Embryonic facial prominence (tissue), 1 donor: ENCODE data around the gene AMOTL1.
A peak's percentile ranks its signal among the peaks of the same experiment; 100 is the strongest.

Experiments used
- DNase-seq: peaks from one replicate; pipeline ENCODE4 v3.0.0-alpha.2; 2016; ENCODE audit errors: extremely low spot score

Gene AMOTL1, protein sequence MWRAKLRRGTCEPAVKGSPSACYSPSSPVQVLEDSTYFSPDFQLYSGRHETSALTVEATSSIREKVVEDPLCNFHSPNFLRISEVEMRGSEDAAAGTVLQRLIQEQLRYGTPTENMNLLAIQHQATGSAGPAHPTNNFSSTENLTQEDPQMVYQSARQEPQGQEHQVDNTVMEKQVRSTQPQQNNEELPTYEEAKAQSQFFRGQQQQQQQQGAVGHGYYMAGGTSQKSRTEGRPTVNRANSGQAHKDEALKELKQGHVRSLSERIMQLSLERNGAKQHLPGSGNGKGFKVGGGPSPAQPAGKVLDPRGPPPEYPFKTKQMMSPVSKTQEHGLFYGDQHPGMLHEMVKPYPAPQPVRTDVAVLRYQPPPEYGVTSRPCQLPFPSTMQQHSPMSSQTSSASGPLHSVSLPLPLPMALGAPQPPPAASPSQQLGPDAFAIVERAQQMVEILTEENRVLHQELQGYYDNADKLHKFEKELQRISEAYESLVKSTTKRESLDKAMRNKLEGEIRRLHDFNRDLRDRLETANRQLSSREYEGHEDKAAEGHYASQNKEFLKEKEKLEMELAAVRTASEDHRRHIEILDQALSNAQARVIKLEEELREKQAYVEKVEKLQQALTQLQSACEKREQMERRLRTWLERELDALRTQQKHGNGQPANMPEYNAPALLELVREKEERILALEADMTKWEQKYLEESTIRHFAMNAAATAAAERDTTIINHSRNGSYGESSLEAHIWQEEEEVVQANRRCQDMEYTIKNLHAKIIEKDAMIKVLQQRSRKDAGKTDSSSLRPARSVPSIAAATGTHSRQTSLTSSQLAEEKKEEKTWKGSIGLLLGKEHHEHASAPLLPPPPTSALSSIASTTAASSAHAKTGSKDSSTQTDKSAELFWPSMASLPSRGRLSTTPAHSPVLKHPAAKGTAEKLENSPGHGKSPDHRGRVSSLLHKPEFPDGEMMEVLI

DNA sequence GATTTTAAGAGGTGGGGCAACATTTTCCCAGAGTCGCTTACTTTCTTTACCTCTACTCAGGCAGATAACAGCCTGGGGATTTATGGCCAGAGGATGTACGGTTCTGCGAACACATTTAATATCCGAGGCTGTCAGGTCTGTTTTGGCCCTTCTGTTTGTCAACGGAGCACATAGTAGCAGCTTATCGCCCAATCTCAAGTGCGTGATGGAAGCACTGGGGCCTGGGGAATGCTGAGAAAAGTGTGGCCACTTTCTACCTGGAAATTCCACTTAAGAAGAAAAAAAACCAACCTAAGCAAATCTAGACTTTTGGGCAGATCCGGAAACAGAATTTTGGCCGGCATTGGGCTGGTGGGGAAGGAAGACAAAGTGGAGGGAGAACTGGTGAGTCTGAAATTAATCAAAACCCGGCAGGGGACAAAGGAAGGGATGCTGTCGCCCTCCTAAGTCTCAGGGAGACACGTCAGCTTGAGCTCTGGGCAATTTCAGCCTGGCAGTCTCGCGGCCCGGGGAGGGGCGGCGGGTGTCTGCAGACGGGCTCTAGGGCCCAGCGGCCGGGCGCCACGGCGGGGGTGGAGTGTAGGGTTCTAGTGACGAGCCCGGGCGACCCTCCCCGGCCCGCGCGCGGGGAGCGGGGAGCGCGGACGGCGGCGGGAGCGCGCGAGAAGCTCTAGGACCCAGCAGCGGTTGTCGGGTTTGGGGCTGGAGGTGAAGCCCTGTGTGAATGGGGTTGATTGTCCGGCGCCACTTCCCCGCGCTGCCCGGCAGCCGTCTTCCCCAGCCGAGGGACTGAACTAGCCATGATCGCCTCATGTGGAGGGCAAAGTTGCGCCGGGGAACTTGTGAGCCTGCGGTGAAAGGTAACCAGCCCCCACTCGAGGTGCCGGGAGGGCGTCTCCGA is at the start of gene AMOTL1:
Gene AMOTL1, plus strand, starts transcription at position 656 of the 901 bp plus-strand sequence. Its CDS starts 156 bp downstream, at position 812.
- DNase-seq: peak; percentile 85

GRCh38 chr11:94719876-94720275 is 48.3 kb upstream of the AMOTL1 start:
- DNase-seq: no peak

- DNase-seq: no peak
These were observed 46.4 kb upstream of the AMOTL1 start for GRCh38 chr11:94721565-94722292.

- DNase-seq: no peak
These were observed 45.4 kb upstream of the AMOTL1 start for GRCh38 chr11:94722735-94723134.

DNA sequence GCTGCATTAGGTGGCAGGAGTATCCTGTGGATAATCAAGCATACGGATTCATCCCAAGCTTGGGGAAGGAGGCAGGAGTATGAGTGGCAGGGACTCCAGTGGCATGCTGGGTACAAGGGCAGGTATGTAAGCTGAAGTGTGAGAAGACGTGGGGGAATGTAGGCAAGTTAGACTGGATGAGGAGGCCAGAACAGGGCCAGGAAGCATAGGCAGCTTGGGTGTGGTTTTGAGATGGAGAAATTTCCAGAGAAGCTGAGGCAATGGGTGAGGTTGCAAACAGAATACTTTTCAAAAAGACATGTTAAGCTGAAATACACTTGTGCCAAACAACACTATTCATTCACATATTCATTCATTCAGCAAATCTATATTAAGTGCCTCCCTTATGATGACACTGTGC is 43.1 kb upstream of the AMOTL1 start:
- DNase-seq: no peak

GRCh38 chr11:94727819-94728218 is 40.3 kb upstream of the AMOTL1 start:
- DNase-seq: no peak

DNA sequence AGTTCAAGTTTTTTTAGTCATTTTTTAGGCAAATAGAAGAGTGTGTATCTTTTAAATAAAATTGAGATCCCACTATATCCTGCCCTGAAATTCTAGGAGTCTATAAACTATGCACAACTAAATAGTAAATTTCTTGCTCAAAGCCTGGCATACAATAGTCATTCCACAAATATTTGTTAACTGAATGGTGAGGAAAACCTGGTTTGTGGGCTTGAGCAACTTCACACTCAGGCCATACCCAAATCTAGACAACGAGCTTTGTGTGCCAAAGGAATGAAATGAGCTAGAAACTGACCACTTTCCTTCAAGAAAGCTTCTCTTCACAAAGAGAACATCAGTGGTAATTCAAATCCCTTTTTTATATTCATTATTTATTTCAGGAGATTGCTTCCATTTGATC is 39.6 kb upstream of the AMOTL1 start:
- DNase-seq: no peak

DNA sequence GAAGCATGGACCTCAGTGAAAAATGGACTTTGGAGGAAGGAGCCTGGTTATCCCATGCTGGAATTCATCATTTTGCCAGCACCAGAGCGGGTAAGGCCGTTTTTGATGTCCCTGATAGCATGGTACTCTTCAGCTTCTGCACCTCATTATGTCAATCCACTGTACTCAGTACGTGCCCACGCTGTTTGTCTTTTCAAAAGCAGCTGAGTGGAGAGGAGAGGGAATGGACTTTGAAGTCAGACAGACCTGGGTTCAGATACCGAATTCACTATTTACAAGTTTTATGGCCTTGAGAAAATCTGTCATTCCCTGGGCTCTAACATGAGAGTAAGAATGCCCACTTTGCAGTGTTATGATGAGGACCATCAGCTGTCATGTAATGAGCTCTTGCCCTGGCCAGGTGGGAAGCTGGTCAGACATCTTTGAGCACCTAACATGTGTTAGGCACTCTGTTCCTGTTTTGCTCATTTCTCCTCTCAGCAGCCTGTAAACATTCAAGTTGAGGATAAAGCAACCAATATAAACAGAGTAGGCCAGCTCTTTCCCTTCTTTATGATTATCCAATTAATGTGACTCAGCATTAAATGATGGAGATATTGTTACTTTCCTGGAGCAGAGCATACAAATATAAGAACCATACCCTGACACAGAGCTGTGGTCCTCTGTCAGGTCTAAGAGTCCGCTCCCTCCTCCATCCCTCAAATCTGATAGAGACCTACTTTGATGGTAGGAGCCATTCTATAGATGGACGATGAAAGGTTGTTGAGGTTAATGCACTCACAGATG is 39.0 kb upstream of the AMOTL1 start:
- DNase-seq: no peak

DNA sequence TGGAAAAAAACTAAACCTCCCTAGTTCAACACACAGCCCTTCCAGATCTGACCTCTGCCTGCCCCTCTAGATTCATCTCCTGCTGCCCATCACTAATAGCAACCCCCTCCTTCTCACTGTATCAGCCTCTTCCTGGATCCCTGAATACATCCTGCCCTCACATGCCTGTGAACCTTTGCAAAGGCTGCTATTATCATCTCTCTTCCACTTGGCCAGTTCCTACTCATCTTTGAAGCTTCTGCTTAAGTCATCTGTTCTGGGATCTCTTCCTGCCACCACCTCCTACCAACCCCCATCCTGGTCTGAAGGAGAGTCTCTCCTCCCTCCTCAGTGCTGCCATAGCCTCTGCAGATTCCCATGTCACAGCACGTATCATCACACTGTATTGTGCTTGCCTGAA is 38.0 kb upstream of the AMOTL1 start:
- DNase-seq: no peak

GRCh38 chr11:94731880-94732601 is 36.1 kb upstream of the AMOTL1 start:
- DNase-seq: no peak

- no peak for DNase-seq
These were observed 35.4 kb upstream of the AMOTL1 start for GRCh38 chr11:94732617-94733281.

- DNase-seq: no peak
These were observed 33.4 kb upstream of the AMOTL1 start for GRCh38 chr11:94734563-94735275.

DNA sequence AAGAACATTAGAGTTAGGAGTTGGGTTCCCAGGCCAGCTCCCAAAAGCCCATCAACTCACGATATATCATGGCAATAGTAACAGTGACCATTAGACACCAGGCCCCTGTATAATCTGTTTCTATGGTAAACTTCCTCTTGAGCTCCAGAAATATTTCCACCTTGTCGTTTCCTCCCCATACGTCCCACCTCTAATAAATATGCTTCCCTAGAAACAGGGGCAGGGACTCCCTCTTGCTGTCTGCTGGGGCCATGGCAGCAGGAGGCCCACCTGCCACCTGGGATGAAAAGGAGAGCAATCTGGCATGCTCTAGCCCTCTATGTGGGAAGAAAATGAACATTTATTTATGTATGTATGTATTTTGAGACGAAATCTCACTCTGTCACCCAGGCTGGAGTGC is 32.2 kb upstream of the AMOTL1 start:
- DNase-seq: no peak

DNA sequence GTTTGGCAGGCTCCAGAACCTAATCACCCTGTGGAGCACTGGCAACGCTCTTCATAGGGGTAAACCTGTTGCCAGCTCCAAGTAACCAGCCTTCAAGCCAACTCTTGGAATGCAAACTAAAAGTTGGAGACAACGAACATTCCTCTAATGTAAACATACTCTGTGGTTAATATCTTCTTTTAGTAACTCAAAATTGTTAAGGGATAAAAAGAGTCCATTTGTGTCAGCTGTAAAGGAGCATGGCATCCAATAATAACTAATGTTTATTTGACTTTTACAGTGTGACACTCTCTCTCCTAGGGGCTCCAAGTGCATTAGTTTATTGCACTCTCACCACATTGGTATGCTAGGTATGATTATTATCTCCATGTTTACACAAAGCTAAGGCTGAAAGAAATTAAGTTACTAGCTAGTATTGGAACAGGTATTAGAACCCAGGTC is 31.0 kb upstream of the AMOTL1 start:
- DNase-seq: no peak

DNA sequence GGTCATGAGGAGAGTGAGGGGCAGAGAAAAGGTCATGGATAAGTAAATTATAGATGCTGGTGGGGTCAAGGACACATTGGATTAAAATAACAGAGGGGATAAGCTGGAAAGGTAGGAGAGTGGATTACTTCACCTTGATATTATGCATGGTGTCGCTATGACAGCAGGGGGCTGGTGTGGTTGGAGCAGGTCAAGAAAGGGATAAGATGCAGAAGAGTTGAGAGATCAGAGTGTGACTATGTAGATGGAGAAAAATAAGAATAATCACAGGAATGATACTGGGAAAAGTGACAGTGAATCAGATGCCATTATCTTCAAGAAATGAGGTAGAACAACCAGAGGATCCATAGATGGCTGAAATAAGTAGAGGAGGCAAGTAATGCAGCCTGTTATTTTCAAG is 29.4 kb upstream of the AMOTL1 start:
- no peak for DNase-seq

- no peak for DNase-seq
These were observed 28.8 kb upstream of the AMOTL1 start for GRCh38 chr11:94739331-94739730.

GRCh38 chr11:94740083-94741021 is 27.8 kb upstream of the AMOTL1 start:
- DNase-seq: peak; percentile 45
